Measurements from ENCODE around the gene CHST5. TPM values are rescaled to one million over a fixed set of nuclear protein-coding genes. Genes with fewer than 3 reads are reported as not detected.

The CHST5 gene
- total RNA-seq, 1 donor from 2014 or later = 0.07 TPM

GRCh38 chr16:75537776-75538175, 1.9 kb upstream of the CHST5 start:
- H3K27ac Mint-ChIP-seq (ENCODE audit: unreplicated experiment) = no peak overlapping the region

GRCh38 chr16:75535211-75535843, 581 bp downstream of the CHST5 start:
- Mint-ChIP-seq H3K27me3 (ENCODE audit: low read depth) (no peaks in the 10 kb centered on the region), H3K4me3 (ENCODE audit: unreplicated experiment) (no peak overlapping the region), H3K9me3 (ENCODE audit: low read depth) (no peaks in the 10 kb centered on the region), H3K4me1 (ENCODE audit: low read depth) (no peaks in the 10 kb centered on the region), H3K36me3 (ENCODE audit: low read depth) (no peaks in the 10 kb centered on the region), H3K27ac (ENCODE audit: unreplicated experiment) (no peak overlapping the region)
- TF ChIP-seq CTCF (IDR thresholded peaks at IDR 0.05) = no peak
- DNase-seq (ENCODE audit: low spot score) = peak; percentile 70

More at GRCh38 chr16:75537776-75538175, 1.9 kb upstream of the CHST5 start:
- Mint-ChIP-seq H3K36me3 (ENCODE audit: low read depth) (no peaks in the 10 kb centered on the region), H3K4me1 (ENCODE audit: low read depth) (no peaks in the 10 kb centered on the region), H3K27me3 (ENCODE audit: low read depth) (no peaks in the 10 kb centered on the region), H3K9me3 (ENCODE audit: low read depth) (no peaks in the 10 kb centered on the region), H3K4me3 (ENCODE audit: unreplicated experiment) (no peak overlapping the region)
- TF ChIP-seq CTCF (IDR thresholded peaks at IDR 0.05) = no peak
- DNase-seq (ENCODE audit: low spot score) = no peak

- Mint-ChIP-seq H3K27me3 (ENCODE audit: low read depth) (no peaks in the 10 kb centered on the region), H3K4me3 (ENCODE audit: unreplicated experiment) (no peak overlapping the region), H3K9me3 (ENCODE audit: low read depth) (no peaks in the 10 kb centered on the region), H3K36me3 (ENCODE audit: low read depth) (no peaks in the 10 kb centered on the region), H3K4me1 (ENCODE audit: low read depth) (no peaks in the 10 kb centered on the region), H3K27ac (ENCODE audit: unreplicated experiment) (no peak overlapping the region)
- DNase-seq (ENCODE audit: low spot score) = peak; percentile 84
- TF ChIP-seq CTCF (IDR thresholded peaks at IDR 0.05) = no peak
Observed at GRCh38 chr16:75534560-75535205, 1.2 kb downstream of the CHST5 start.

- no peak overlapping the region for H3K27ac Mint-ChIP-seq (ENCODE audit: unreplicated experiment)
- H3K4me3 Mint-ChIP-seq (ENCODE audit: unreplicated experiment) = no peak overlapping the region
- no peaks in the 10 kb centered on the region for H3K27me3 Mint-ChIP-seq (ENCODE audit: low read depth)
- TF ChIP-seq CTCF (IDR thresholded peaks at IDR 0.05) = no peak
- H3K9me3 Mint-ChIP-seq (ENCODE audit: low read depth) = no peaks in the 10 kb centered on the region
- peak; percentile 51 for DNase-seq (ENCODE audit: low spot score)
- no peaks in the 10 kb centered on the region for H3K36me3 Mint-ChIP-seq (ENCODE audit: low read depth)
- H3K4me1 Mint-ChIP-seq (ENCODE audit: low read depth) = no peaks in the 10 kb centered on the region
Observed at GRCh38 chr16:75532791-75533190, 3.1 kb downstream of the CHST5 start.

- TF ChIP-seq CTCF (IDR thresholded peaks at IDR 0.05) = no peak
Observed at GRCh38 chr16:75532142-75532765, 3.7 kb downstream of the CHST5 start.

More at GRCh38 chr16:75532142-75532765, 3.7 kb downstream of the CHST5 start:
- peak; percentile 59 for DNase-seq (ENCODE audit: low spot score)
- Mint-ChIP-seq H3K4me1 (ENCODE audit: low read depth) (no peaks in the 10 kb centered on the region), H3K27ac (ENCODE audit: unreplicated experiment) (no peak overlapping the region), H3K27me3 (ENCODE audit: low read depth) (no peaks in the 10 kb centered on the region), H3K9me3 (ENCODE audit: low read depth) (no peaks in the 10 kb centered on the region), H3K4me3 (ENCODE audit: unreplicated experiment) (no peak overlapping the region), H3K36me3 (ENCODE audit: low read depth) (no peaks in the 10 kb centered on the region)
